ENCODE measurements around the gene NFKBIE. TPM values are rescaled to one million over a fixed set of nuclear protein-coding genes. Genes with fewer than 3 reads are reported as not detected.
"Not testable (repeated sequence)": the region's sequence is repeated elsewhere in the genome, so short reads cannot be mapped to it uniquely, and the experiment has no call there.

The NFKBIE gene
- total RNA-seq, 4 donors from 2014 or later: 13.1 to 25.5 (median 15.3) TPM

- no peak for TF ChIP-seq CTCF (IDR thresholded peaks at IDR 0.05)
- ATAC-seq (ENCODE audit: low FRiP score) (no peak), DNase-seq (ENCODE audit: low spot score) (no peak)
Observed at GRCh38 chr6:44232676-44233566, 32.4 kb downstream of the NFKBIE start.

DNA sequence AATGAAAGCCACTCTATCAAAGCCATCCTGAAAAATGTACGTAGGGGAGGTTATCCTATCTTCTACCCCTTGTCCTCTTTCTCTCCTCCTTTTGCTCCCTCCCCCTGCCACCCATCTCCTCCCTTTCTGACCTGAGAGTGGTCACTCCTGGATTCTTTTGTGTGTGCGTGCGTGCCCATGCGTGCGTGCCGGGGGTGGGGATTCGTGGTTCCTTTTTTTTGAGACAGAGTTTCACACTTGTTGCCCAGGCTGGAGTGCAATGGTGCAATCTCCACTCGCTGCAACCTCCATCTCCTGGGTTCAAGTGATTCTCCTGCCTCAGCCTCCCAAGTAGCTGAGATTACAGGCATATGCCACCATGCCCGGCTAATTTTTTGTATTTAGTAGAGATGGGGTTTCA, 33.9 kb downstream of the NFKBIE start:
- DNase-seq (ENCODE audit: low spot score); ATAC-seq (ENCODE audit: low FRiP score): not testable (repeated sequence)

- no peak for ATAC-seq (ENCODE audit: low FRiP score)
- no peak for TF ChIP-seq CTCF (IDR thresholded peaks at IDR 0.05)
- DNase-seq (ENCODE audit: low spot score): no peak
Observed at GRCh38 chr6:44230034-44230675, 35.2 kb downstream of the NFKBIE start.

DNA sequence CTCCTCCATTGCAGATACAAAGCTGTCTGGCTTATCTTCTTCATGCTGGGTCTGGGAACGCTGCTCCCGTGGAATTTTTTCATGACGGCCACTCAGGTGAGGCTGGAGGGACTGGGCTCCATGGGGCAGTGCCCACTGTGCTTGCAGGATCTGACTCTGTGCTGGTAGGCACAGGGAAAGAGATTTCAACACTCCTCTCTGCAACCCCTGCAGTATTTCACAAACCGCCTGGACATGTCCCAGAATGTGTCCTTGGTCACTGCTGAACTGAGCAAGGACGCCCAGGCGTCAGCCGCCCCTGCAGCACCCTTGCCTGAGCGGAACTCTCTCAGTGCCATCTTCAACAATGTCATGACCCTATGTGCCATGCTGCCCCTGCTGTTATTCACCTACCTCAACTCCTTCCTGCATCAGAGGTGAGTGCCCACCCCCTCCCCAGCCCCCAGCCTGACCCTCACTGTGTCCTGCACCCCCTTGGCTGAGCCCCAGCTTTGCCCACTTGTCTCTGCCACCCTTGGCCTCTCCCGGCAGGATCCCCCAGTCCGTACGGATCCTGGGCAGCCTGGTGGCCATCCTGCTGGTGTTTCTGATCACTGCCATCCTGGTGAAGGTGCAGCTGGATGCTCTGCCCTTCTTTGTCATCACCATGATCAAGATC, 35.8 kb downstream of the NFKBIE start:
- DNase-seq (ENCODE audit: low spot score) (no peak), ATAC-seq (ENCODE audit: low FRiP score) (no peak)
- TF ChIP-seq CTCF (IDR thresholded peaks at IDR 0.05): no peak

GRCh38 chr6:44228836-44229235, 36.5 kb downstream of the NFKBIE start:
- no peak for TF ChIP-seq CTCF (IDR thresholded peaks at IDR 0.05)
- DNase-seq (ENCODE audit: low spot score) (no peak), ATAC-seq (ENCODE audit: low FRiP score) (no peak)

DNA sequence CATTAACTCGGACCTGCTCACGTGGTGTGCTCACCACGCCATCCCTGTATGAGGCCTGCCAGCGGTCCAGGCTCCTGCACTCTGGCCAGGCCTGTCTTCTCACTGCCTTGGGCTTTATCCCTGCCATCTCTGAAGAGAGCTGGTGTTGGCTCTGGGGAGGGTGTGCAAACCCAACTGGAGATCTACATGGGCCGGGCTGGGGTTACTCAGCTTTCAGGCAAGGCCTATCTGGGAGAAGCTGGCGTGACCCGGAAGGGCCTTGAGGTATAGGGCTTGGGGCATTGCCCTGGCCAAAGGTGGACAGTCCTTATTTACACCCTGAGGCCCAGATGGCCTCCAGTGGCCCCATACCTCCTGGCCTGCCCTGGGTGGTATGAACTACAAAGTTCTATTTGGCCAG, 36.9 kb downstream of the NFKBIE start:
- DNase-seq (ENCODE audit: low spot score) (no peak), ATAC-seq (ENCODE audit: low FRiP score) (no peak)
- TF ChIP-seq CTCF (IDR thresholded peaks at IDR 0.05): no peak

GRCh38 chr6:44228031-44228430, 37.3 kb downstream of the NFKBIE start:
- no peak for DNase-seq (ENCODE audit: low spot score)
- no peak for ATAC-seq (ENCODE audit: low FRiP score)
- TF ChIP-seq CTCF (IDR thresholded peaks at IDR 0.05): no peak
